SJSA1 (cell line): ENCODE data around the gene RAD54L2. TPM values are rescaled to one million over a fixed set of nuclear protein-coding genes. Genes with fewer than 3 reads are reported as not detected.
A peak's percentile ranks its signal among the peaks of the same experiment; 100 is the strongest.
"Not testable (repeated sequence)": the region's sequence is repeated elsewhere in the genome, so short reads cannot be mapped to it uniquely, and the experiment has no call there.

Experiments
- DNase-seq, 2 experiments: peaks; one replicate each; pipeline ENCODE4 v3.0.0-alpha.2; 2015 to 2020; ENCODE audit warnings: low spot score in 2 of 2, low read depth in 1 of 2
- H3K27ac ChIP-seq: fragments of 250-450 bp; sonication (Bioruptor Pico); 2 replicates; pipeline ENCODE4 v1.5.1; 2020; ENCODE audit warnings: mild to moderate bottlenecking, moderate library complexity
- H3K27me3 ChIP-seq: fragments of 250-450 bp; sonication (Bioruptor Pico); replicated peaks from 2 replicates; pipeline ENCODE4 v1.5.1; 2020; ENCODE audit warnings: mild to moderate bottlenecking, moderate library complexity
- H3K36me3 ChIP-seq: fragments of 250-450 bp; sonication (Bioruptor Pico); 2 replicates; pipeline ENCODE4 v1.5.1; 2020; ENCODE audit warnings: mild to moderate bottlenecking
- H3K4me1 ChIP-seq: fragments of 250-450 bp; sonication (Bioruptor Pico); replicated peaks from 2 replicates; pipeline ENCODE4 v1.6.1; 2021; ENCODE audit warnings: mild to moderate bottlenecking
- H3K4me3 ChIP-seq: fragments of 250-450 bp; sonication (Bioruptor Pico); 2 replicates; pipeline ENCODE4 v1.5.1; 2020; ENCODE audit warnings: mild to moderate bottlenecking
- H3K9me3 ChIP-seq: fragments of 250-450 bp; sonication (Bioruptor Pico); replicated peaks from 2 replicates; pipeline ENCODE4 v1.5.1; 2020; ENCODE audit warnings: mild to moderate bottlenecking
- total RNA-seq: library from RNA; depleted of rRNA; stranded (reverse); fragments of >200 nt; shearing (Covaris generic); gene quantifications from 2 replicates; pipeline ENCODE4 v1.2.3, GENCODE V29; 2014; rRNA removed

Gene RAD54L2
- total RNA-seq, 1 experiment from 2014 or later: 16.7 TPM

GRCh38 chr3:51559411-51559888 is 20.9 kb downstream of the RAD54L2 start:
- no peaks in the 10 kb centered on the region for H3K27me3 ChIP-seq
- DNase-seq: no peak
- peaks cover 12% of the 10 kb centered on the region for H3K36me3 ChIP-seq
- H3K4me1 ChIP-seq: no peaks in the 10 kb centered on the region
- no peak overlapping the region for H3K27ac ChIP-seq
- no peaks in the 10 kb centered on the region for H3K9me3 ChIP-seq
- no peak overlapping the region for H3K4me3 ChIP-seq

- no peak for DNase-seq
- Histone ChIP-seq H3K27ac (no peak overlapping the region), H3K4me3 (no peak overlapping the region), H3K27me3 (no peaks in the 10 kb centered on the region), H3K4me1 (no peaks in the 10 kb centered on the region), H3K36me3 (peaks cover 12% of the 10 kb centered on the region), H3K9me3 (no peaks in the 10 kb centered on the region)
These were observed 21.4 kb downstream of the RAD54L2 start for GRCh38 chr3:51559961-51560360.

GRCh38 chr3:51562403-51562802 is 23.9 kb downstream of the RAD54L2 start:
- not testable (repeated sequence) for H3K9me3 ChIP-seq, H3K4me3 ChIP-seq, H3K27me3 ChIP-seq, H3K27ac ChIP-seq, DNase-seq, H3K4me1 ChIP-seq
- H3K36me3 ChIP-seq: peaks cover 10% of the 10 kb centered on the region

- H3K4me3 ChIP-seq: no peak overlapping the region
- no peaks in the 10 kb centered on the region for H3K27me3 ChIP-seq
- no peak for DNase-seq
- no peaks in the 10 kb centered on the region for H3K4me1 ChIP-seq
- no peak overlapping the region for H3K27ac ChIP-seq
- H3K9me3 ChIP-seq: no peaks in the 10 kb centered on the region
- H3K36me3 ChIP-seq: peaks cover 6% of the 10 kb centered on the region; the same call in 1 of the 2 replicates
These were observed 29.5 kb downstream of the RAD54L2 start for GRCh38 chr3:51568036-51568435.

- H3K27ac ChIP-seq: no peak overlapping the region
- H3K36me3 ChIP-seq: peaks cover 11% of the 10 kb centered on the region; the same call in 1 of the 2 replicates
- no peak for DNase-seq
- H3K4me1 ChIP-seq: no peaks in the 10 kb centered on the region
- no peaks in the 10 kb centered on the region for H3K27me3 ChIP-seq
- H3K9me3 ChIP-seq: no peaks in the 10 kb centered on the region
- no peak overlapping the region for H3K4me3 ChIP-seq
These were observed 30.5 kb downstream of the RAD54L2 start for GRCh38 chr3:51568996-51569395.

- no peaks in the 10 kb centered on the region for H3K27me3 ChIP-seq
- no peak overlapping the region for H3K4me3 ChIP-seq
- peaks cover 5% of the 10 kb centered on the region; the same call in 1 of the 2 replicates for H3K36me3 ChIP-seq
- H3K4me1 ChIP-seq: peaks cover 17% of the 10 kb centered on the region
- no peak overlapping the region for H3K27ac ChIP-seq
- no peak for DNase-seq
- no peaks in the 10 kb centered on the region for H3K9me3 ChIP-seq
These were observed 39.7 kb downstream of the RAD54L2 start for GRCh38 chr3:51578238-51578637.

GRCh38 chr3:51580418-51580817 is 41.9 kb downstream of the RAD54L2 start:
- H3K27ac ChIP-seq: no peak overlapping the region
- H3K36me3 ChIP-seq: peaks cover 2% of the 10 kb centered on the region; the same call in 1 of the 2 replicates
- no peak for DNase-seq
- no peaks in the 10 kb centered on the region for H3K9me3 ChIP-seq
- no peaks in the 10 kb centered on the region for H3K27me3 ChIP-seq
- no peak overlapping the region for H3K4me3 ChIP-seq
- peaks cover 17% of the 10 kb centered on the region for H3K4me1 ChIP-seq

- Histone ChIP-seq H3K27me3 (no peaks in the 10 kb centered on the region), H3K27ac (no peak overlapping the region), H3K9me3 (no peaks in the 10 kb centered on the region), H3K4me3 (no peak overlapping the region), H3K36me3 (peaks cover 2% of the 10 kb centered on the region; the same call in 1 of the 2 replicates), H3K4me1 (peaks cover 17% of the 10 kb centered on the region)
- peak in 1 of 2 experiments; percentile 2 for DNase-seq
These were observed 43.0 kb downstream of the RAD54L2 start for GRCh38 chr3:51581524-51581923.

GRCh38 chr3:51585197-51585596 is 46.7 kb downstream of the RAD54L2 start:
- no peak overlapping the region for H3K27ac ChIP-seq
- no peaks in the 10 kb centered on the region; the same call in 1 of the 2 replicates for H3K36me3 ChIP-seq
- H3K9me3 ChIP-seq: no peaks in the 10 kb centered on the region
- no peak overlapping the region for H3K4me3 ChIP-seq
- DNase-seq: no peak
- no peaks in the 10 kb centered on the region for H3K27me3 ChIP-seq
- peaks cover 19% of the 10 kb centered on the region for H3K4me1 ChIP-seq

- Histone ChIP-seq H3K36me3 (peaks cover 1% of the 10 kb centered on the region), H3K27ac (no peak overlapping the region), H3K9me3 (no peaks in the 10 kb centered on the region), H3K4me3 (no peak overlapping the region), H3K27me3 (no peaks in the 10 kb centered on the region), H3K4me1 (peaks cover 26% of the 10 kb centered on the region)
- DNase-seq: no peak
These were observed 47.4 kb downstream of the RAD54L2 start for GRCh38 chr3:51585871-51586270.

Other genes with a start within 250 kb of the RAD54L2 start
- 146 and 161 TPM in 2 replicates for gene MANF, start 153.4 kb upstream of the RAD54L2 start, total RNA-seq
- 10.4 and 16.9 TPM in 2 replicates for gene RBM15B, start 147.4 kb upstream of the RAD54L2 start, total RNA-seq
- gene DCAF1, start 38.7 kb upstream of the RAD54L2 start, total RNA-seq: 5.0 and 9.0 TPM in 2 replicates
- 36.4 and 36.9 TPM in 2 replicates for gene TEX264, start 132.5 kb downstream of the RAD54L2 start, total RNA-seq
- 0.03 TPM in 1 of 2 replicates, not detected in the other for gene GRM2, start 168.3 kb downstream of the RAD54L2 start, total RNA-seq
- gene IQCF6, start 240.5 kb downstream of the RAD54L2 start, total RNA-seq: not detected in 2 replicates